Stimulated activated CD4-positive, alpha-beta T cell treated with anti-CD3 and anti-CD28 coated beads, Interleukin-15, amount 100 ng/mL, for 48 hours (primary cell): ENCODE results near the gene AAMDC.

ENCODE experiments used
- DNase-seq, 2 donors: peaks; one replicate each; pipeline ENCODE4 v3.0.0-alpha.2; 2020; ENCODE audit warnings: low read depth in 2 of 2

Gene AAMDC

GRCh38 chr11:77820565-77821348, at the start of gene AAMDC, which contains the start of gene RSF1:
Gene AAMDC (plus strand): TSS chr11:77821144. CDS start chr11:77842497, 21,353 bp downstream.
Gene RSF1 (minus strand): TSS chr11:77820722. CDS start chr11:77820714, 8 bp downstream.
- peak; percentile 93 to 94 for DNase-seq

GRCh38 chr11:77775936-77776335, 45.0 kb upstream of the AAMDC start:
- DNase-seq = no peak

- DNase-seq = no peak
These were observed 44.5 kb upstream of the AAMDC start for GRCh38 chr11:77776455-77776854.

GRCh38 chr11:77778118-77778517, 42.8 kb upstream of the AAMDC start:
- no peak for DNase-seq

GRCh38 chr11:77778549-77778948, 42.4 kb upstream of the AAMDC start:
- no peak for DNase-seq

- DNase-seq = no peak
These were observed 41.0 kb upstream of the AAMDC start for GRCh38 chr11:77779935-77780334.

GRCh38 chr11:77783025-77783424, 37.9 kb upstream of the AAMDC start:
- DNase-seq = no peak

GRCh38 chr11:77784572-77784971, 36.4 kb upstream of the AAMDC start:
- DNase-seq = no peak

- no peak for DNase-seq
These were observed 31.7 kb upstream of the AAMDC start for GRCh38 chr11:77789061-77789730.

- no peak for DNase-seq
These were observed 31.0 kb upstream of the AAMDC start for GRCh38 chr11:77789731-77790476.

GRCh38 chr11:77791301-77791700, 29.6 kb upstream of the AAMDC start:
- DNase-seq = no peak

GRCh38 chr11:77793972-77794371, 27.0 kb upstream of the AAMDC start:
- DNase-seq = no peak

- DNase-seq = no peak
These were observed 21.6 kb upstream of the AAMDC start for GRCh38 chr11:77799338-77799737.

- DNase-seq = no peak
These were observed 20.5 kb upstream of the AAMDC start for GRCh38 chr11:77800449-77800848.

GRCh38 chr11:77801477-77801876, 19.5 kb upstream of the AAMDC start:
- no peak for DNase-seq

- DNase-seq = no peak
These were observed 14.5 kb upstream of the AAMDC start for GRCh38 chr11:77806415-77806814.

GRCh38 chr11:77806993-77807392, 14.0 kb upstream of the AAMDC start:
- DNase-seq = no peak

- no peak for DNase-seq
These were observed 7.7 kb upstream of the AAMDC start for GRCh38 chr11:77813256-77813655.

- no peak for DNase-seq
These were observed 6.1 kb upstream of the AAMDC start for GRCh38 chr11:77814848-77815247.

GRCh38 chr11:77815459-77815858, 5.5 kb upstream of the AAMDC start:
- no peak for DNase-seq

GRCh38 chr11:77819411-77819920, 1.5 kb upstream of the AAMDC start:
- DNase-seq = peak; percentile 72 to 76

GRCh38 chr11:77819921-77820564, 901 bp upstream of the AAMDC start:
- no peak for DNase-seq
